ENCODE results near the gene C4orf17.
A peak's percentile ranks its signal among the peaks of the same experiment; 100 is the strongest.

The C4orf17 gene

GRCh38 chr4:99540277-99540939 lies 29.6 kb downstream of the C4orf17 start:
- no peak for DNase-seq

DNA sequence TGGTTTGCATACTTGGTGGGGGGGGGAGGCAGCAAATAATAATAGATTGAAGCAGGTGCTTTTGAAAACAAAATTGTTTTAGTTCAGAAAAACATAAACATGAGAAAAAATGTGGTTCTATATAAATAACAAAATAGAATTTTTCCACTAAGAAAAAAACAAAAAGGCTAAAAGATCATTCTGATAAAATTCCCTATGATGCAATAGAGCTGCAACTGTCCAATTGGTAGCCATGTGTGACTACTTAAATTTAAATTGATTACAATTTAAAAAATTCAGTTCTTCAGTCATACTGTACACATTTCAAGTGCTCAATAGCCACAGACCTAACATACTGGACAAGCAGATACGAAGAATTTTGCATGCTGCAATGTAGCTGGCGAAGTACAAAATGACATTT lies 42.1 kb downstream of the C4orf17 start:
- DNase-seq, result no peak

DNA sequence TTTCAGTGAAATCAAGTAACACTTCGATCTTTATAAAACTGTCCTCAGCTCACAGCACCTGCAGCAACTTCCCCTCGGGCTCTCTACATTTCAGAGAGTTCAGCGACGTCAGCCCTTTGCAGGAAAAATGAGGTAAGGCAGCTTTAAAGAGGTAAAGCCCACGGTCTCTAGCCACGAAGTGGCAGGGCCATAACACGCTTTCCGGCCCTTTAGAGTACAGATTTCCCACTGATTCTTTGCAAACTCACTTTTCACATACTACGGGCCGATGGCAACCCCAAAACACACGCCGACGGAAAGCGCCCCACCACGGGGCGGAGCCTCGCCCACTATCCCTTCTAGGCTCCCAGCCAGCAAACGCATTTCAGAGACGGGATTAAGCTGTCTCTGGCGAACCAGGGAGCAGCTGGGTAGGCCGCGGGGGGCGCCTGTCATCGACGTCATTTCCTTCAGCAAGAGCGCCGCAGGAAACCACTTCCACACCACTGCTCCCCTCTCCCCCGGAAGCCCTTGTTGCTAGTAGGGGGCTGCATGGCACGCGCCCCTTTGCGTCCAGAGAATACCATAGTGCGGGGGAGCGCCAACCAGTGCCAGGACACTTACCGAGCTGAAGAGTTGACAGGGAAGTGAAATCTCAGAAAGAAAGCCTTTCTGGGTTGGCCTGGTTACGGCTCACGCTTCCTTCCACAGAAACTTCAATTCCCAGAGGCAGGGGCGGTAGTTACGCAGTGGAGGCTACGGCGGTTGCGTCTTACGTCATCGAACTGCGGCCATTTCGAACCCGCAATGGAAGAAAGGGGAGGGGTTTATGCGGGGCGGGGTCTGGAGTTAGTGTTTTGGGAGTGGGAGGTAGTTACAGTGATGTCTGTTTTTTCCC lies 52.7 kb downstream of the C4orf17 start, which contains the start of gene TRMT10A:
Gene TRMT10A (minus strand): TSS at position 730 of the 877 bp plus-strand sequence. CDS start 4,701 bp downstream, outside the sequence.
- DNase-seq, result peak; percentile 91

- no peak for DNase-seq
Observed at GRCh38 chr4:99564921-99565320, 54.1 kb downstream of the C4orf17 start.

GRCh38 chr4:99571883-99572282 lies 61.1 kb downstream of the C4orf17 start:
- DNase-seq, result no peak

DNA sequence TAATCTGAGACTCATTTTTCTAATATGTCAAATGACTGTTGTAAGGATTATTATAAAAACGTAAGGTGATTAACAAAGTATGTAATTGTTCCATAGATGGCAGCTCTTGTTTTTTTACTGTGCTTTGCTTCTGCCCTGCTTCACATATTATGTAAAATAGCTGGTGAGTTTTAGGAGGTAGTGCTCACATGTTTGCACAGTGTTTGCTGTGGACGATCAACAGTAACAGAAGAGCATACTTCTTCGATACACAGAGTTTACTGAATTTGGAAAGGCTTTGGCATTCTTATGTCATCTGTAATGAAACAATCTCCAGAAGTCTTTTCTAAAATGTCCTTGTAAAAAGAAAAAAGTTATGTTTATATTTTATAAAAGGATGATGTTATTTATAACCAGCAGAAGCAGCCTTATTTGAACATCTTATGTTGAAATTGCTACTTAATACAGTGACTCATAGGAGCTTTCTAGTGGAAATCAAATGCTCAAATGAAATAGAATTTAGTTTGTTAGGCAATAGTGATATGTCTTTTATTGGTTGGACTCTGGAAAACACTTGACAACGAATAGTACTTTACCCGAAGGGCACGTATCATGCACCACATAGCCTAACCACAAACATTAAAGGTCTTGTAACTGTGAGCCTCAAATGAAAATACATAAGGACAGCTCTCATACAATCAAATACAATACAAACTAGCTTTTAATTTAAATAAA lies 61.9 kb downstream of the C4orf17 start:
- DNase-seq, result no peak

DNA sequence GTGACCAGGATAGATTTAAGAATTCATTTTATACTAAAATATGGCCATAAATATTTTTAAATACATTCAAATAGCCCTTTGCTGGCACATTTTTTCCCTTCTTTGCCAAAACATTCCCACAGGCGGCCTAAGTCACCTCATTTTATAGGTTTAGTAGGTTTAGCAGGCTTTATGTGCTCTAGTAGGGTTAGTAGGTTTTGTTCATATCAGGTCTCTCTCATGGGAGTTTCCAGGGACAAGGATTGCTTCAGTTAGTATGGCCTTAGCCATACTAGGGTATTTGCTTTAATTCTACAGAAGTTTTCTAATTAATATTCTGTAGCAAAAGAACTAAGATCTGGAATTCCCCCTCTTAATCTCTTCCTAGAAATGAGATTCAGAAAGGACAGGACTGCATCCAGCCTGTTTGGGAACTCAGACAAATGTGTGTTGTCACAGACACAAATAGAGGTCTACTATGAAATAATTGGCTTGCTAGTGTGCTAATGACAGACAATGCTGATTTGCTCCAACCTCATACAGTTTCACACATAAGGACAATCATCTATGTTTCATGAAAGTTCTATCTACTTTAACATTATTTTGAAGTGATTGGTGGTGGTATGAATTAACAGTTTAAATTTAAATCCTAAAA lies 63.0 kb downstream of the C4orf17 start:
- DNase-seq, result no peak

GRCh38 chr4:99574530-99575324 lies 63.9 kb downstream of the C4orf17 start, which contains the start of gene MTTP:
TSS of gene MTTP (plus strand) at chr4:99574824. CDS start at chr4:99574910, 86 bp downstream.
- DNase-seq, result no peak

- no peak for DNase-seq
Observed at GRCh38 chr4:99578714-99579113, 67.9 kb downstream of the C4orf17 start.

GRCh38 chr4:99585516-99585915 lies 74.7 kb downstream of the C4orf17 start:
- no peak for DNase-seq

DNA sequence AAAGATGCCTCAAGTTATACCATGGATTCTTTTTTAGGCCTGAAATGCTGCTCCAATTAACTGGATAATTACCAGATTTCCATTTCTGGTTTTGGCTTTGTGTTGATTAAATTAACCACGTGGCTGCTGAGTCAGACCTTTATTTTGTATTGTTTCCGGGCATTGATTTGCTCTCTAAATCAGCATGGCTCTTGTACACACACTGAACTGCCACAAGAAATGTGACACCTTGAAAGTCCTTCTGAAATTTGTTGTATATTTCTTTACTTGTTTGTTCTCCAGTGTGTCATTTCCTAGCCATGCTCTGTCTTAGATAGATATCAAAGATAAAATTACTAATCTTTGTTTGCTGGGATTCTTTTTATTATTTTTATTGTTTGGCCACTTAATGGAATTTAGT lies 75.5 kb downstream of the C4orf17 start:
- no peak for DNase-seq

GRCh38 chr4:99586797-99587196 lies 76.0 kb downstream of the C4orf17 start:
- no peak for DNase-seq

DNA sequence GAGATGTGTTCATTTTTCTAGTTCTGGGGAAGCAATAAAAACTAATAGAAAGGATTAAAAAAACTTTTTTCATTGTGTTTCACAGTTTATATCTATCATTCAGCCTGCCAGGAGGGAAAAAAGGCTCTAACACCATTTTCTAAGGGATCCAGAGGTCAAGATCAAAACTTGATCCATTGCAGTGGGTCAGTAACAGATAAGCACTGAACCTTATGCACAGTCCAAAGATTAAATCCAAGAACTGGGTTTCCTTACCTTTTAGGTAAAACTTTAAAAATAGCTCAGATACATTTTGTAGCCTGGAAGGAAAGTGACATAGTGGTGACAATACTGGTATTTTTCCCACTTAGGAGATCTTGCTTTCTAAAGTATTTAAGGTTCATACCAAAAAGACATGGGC lies 76.5 kb downstream of the C4orf17 start:
- DNase-seq, result no peak

GRCh38 chr4:99587803-99588202 lies 77.0 kb downstream of the C4orf17 start:
- DNase-seq, result no peak

- DNase-seq, result no peak
Observed at GRCh38 chr4:99591757-99592156, 80.9 kb downstream of the C4orf17 start.
